Measurements from ENCODE around the gene CPHXL. TPM values are rescaled to one million over a fixed set of nuclear protein-coding genes. Genes with fewer than 3 reads are reported as not detected.

The CPHXL gene
- total RNA-seq, 4 donors from 2014 or later: not detected

DNA sequence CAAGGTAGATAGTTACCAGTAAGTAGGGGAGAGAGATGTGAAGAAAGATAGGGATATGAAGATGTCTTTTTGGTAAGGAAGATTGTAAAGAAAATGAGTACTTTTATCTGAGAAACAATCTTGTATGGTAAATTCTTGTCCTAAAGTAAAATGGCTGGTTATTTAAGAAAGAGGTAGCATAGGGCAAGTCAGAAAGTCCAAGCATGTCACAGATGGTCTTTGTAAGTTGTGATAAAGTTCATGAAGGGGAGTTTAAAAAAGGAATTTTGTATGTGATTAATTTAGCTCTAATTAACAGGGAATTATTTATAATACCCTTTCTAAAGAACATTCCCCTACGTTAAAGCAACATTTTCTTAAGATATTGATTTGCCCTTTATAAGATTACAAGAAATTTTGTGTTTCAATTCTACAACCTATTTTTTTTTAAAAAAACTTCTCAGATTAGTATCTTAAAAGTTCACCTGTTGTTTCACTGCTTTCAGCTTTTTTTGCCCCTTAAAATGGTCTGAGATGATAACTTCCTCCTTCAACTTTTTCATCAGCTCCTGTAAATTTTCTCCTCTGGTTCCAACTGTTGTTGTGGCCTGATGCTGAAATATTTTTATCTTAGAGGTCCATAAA, 16.2 kb upstream of the CPHXL start:
- DNase-seq (ENCODE audit: low spot score) (no peak), ATAC-seq (ENCODE audit: low FRiP score) (no peak)
- no peak for TF ChIP-seq CTCF (IDR thresholded peaks at IDR 0.05)

DNA sequence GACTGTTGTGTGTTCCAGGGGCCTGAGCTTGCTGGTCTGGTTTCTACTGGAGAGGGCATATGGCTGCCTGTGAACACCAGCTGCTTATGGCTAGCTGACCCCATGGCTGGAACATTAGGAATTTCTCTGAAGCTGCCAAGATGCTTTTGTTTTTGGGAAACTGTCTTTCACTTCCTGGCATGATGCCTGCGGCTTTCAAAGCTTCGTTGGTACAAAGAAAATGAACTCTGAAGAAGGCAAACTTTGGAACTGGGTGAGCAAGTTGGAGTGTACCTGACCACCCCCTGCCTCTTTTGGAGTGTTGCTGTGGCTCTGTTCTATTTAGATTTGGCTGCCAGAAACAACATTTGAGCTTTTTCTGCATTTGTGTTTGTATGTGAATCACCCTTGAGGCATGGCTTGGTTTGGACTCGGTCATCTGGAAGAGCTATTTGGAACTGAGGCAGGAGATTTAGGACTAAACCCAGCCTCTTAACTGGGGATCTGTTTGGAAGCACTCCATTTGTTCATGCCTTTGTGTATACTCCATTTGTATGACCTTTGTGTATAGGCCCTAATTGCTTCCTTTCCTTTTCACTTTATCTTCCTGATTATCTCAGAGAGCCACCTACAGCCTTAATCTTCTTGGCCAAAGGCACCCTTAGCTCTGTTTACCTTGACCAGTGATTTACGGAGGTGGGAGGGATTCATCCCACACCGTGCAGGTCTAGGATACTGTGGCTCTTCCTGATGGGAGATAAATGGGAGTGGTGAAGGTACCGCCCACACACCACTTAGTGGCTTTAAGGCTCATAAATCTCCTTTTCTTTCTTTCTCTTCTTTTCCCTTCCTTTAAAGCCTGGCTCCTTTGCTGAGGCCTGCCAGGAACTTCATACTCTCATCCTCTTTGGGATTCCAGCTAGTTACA, 7.3 kb upstream of the CPHXL start:
- no peak for TF ChIP-seq CTCF (IDR thresholded peaks at IDR 0.05)
- ATAC-seq (ENCODE audit: low FRiP score) (peak; percentile 41), DNase-seq (ENCODE audit: low spot score) (no peak)

- ATAC-seq (ENCODE audit: low FRiP score): no peak
- no peak for DNase-seq (ENCODE audit: low spot score)
- no peak for TF ChIP-seq CTCF (IDR thresholded peaks at IDR 0.05)
These were observed 6.6 kb upstream of the CPHXL start for GRCh38 chr16:75732871-75733270.

DNA sequence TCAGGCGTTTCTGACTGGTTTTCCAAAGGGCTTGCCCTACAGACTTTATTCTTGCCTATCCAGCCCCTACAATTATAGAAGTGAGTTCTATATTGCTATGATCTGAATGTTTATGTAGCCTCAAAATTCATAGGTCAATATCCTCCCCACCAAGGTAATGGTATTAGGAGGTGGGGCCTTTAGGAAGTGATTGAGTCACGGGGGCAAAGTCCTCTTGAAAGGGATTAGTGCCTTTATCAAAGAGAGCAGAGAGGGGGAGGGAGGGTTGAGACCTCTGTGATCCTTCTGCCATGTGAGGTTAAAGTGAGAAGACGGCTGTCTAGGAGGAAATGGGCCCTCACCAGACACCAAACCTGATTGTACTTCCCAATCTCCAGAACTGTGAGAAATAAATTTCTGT, 931 bp upstream of the CPHXL start:
- TF ChIP-seq CTCF (IDR thresholded peaks at IDR 0.05): no peak
- no peak for DNase-seq (ENCODE audit: low spot score)
- no peak for ATAC-seq (ENCODE audit: low FRiP score)

- no peak for ATAC-seq (ENCODE audit: low FRiP score)
- no peak for TF ChIP-seq CTCF (IDR thresholded peaks at IDR 0.05)
- no peak for DNase-seq (ENCODE audit: low spot score)
These were observed 7.8 kb downstream of the CPHXL start for GRCh38 chr16:75718452-75718851.

DNA sequence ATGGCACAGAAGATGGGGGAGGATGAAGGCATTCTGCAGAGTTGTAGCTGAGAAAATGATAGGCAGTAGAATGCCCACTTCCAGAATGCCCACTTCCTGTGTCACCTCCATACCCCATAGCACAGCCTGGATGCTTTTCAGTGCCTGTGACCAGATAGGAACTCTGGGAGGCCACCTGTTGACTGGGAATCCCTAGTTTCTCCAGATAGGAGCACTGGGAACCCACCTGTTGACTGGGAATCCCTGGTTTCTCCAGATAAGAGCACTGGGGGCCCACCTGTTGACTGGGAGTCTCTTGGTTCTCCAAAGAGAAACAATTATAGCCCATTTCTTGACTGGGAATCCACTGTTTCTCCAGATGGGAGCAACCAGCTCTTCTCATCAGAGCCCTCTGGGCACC, 11.6 kb downstream of the CPHXL start:
- TF ChIP-seq CTCF (IDR thresholded peaks at IDR 0.05): no peak
- DNase-seq (ENCODE audit: low spot score) (no peak), ATAC-seq (ENCODE audit: low FRiP score) (no peak)

- ATAC-seq (ENCODE audit: low FRiP score): no peak
- DNase-seq (ENCODE audit: low spot score): no peak
- TF ChIP-seq CTCF (IDR thresholded peaks at IDR 0.05): no peak
These were observed 15.9 kb downstream of the CPHXL start for GRCh38 chr16:75710344-75710743.
